Measurements from ENCODE around the gene ITGAX. TPM values are rescaled to one million over a fixed set of nuclear protein-coding genes. Genes with fewer than 3 reads are reported as not detected.

The ITGAX gene
- total and polyA plus RNA-seq, 3 donors from 2014 or later: 0.63 to 3.4 (median 2.8) TPM

DNA sequence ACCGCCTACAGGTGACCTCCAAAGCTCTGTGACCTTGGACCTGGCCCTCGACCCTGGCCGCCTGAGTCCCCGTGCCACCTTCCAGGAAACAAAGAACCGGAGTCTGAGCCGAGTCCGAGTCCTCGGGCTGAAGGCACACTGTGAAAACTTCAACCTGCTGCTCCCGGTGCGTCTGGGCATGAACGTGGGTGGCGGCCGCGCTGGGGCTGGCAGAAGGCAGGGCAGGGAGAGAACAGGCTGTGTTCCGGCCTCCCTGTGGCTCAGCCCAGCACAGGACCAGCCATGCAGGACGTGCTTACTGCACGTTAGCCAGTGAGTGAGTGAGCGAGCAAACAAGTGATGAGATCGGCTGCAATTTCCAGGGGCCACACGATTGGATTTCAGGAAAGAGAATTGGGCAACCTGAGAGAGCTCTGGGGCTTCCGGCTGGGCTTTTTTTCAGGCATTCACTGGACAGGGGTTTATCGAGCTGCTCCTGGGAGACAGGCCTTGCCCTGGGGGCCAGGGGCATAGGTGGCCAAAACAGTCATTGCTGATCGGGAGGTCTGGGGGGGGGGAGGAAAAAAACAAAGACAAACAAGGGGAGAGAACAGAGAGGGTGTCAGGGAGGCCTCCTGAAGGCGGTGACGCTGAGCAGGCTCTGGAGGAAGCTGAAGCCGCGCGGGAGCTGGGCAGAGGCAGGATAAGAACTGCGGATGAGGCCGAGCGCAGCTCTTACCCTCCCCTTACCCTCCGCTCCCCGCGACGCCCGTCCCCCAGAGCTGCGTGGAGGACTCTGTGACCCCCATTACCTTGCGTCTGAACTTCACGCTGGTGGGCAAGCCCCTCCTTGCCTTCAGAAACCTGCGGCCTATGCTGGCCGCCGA, 16.9 kb downstream of the ITGAX start:
- no peak overlapping the region for H3K27ac ChIP-seq
- H3K4me1 ChIP-seq: no peaks in the 10 kb centered on the region
- WGBS, 2 donors: 76 to 77% methylated on average over 34 to 42 of the region's 42 CpGs
- DNase-seq: no peak
- H3K36me3 ChIP-seq (ENCODE audit: low read depth, missing control alignments): no peaks in the 10 kb centered on the region
- H3K9me3 ChIP-seq: no peaks in the 10 kb centered on the region
- no peaks in the 10 kb centered on the region for H3K27me3 ChIP-seq
- intact Hi-C loops (cut with DNase I; ENCODE audit: low total_unique reads): no loop called here
- no peak overlapping the region for H3K4me3 ChIP-seq
- TF ChIP-seq POLR2A (IDR thresholded peaks at IDR 0.05) (no peak), CTCF (IDR thresholded peaks at IDR 0.05) (no peak)

DNA sequence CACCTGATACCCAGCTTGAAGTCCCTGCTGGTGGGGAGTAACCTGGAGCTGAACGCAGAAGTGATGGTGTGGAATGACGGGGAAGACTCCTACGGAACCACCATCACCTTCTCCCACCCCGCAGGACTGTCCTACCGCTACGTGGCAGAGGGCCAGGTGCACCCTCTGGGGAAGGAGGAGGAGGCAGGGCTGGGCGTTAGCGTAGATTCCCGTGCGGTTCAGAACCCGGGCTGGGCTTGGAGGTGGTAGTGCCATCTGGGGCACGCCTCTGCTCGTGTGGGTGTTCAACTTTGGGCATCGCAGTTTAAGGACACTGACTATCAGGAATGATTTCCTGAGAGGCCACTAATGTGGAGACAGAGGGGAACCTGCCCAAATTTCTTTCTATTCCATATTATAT, 18.3 kb downstream of the ITGAX start:
- H3K9me3 ChIP-seq: no peaks in the 10 kb centered on the region
- H3K27me3 ChIP-seq: no peaks in the 10 kb centered on the region
- H3K27ac ChIP-seq: no peak overlapping the region
- DNase-seq: no peak
- no peak overlapping the region for H3K4me3 ChIP-seq
- no peaks in the 10 kb centered on the region for H3K4me1 ChIP-seq
- WGBS, 2 donors: 75 to 83% methylated on average over 14 of the region's 14 CpGs
- no peaks in the 10 kb centered on the region for H3K36me3 ChIP-seq (ENCODE audit: low read depth, missing control alignments)
- intact Hi-C loops (cut with DNase I; ENCODE audit: low total_unique reads): no loop called here
- TF ChIP-seq POLR2A (IDR thresholded peaks at IDR 0.05): no peak
- TF ChIP-seq CTCF (IDR thresholded peaks at IDR 0.05): no peak

DNA sequence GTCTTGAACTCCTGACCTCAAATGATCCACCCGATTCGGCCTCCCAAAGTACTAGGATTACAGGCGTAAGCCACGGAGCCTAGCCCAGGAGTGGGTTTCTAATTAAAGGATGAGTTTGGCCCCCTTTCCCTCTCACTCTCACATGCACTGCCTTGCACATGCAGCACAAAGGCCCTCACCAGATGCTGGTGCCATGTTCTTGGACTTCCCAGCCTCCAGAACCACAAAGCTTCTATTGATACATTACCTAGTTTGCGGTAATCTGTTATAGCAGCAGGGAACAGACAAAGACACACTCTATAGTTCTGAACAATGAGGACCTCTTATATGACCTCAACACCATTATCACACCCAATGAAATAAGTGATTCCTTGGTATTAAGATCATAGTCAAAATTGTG, 20.3 kb downstream of the ITGAX start:
- no peak for TF ChIP-seq CTCF (IDR thresholded peaks at IDR 0.05)
- no peak for TF ChIP-seq POLR2A (IDR thresholded peaks at IDR 0.05)
- no peak for DNase-seq
- H3K27me3 ChIP-seq: no peaks in the 10 kb centered on the region
- no peak overlapping the region for H3K4me3 ChIP-seq
- H3K36me3 ChIP-seq (ENCODE audit: low read depth, missing control alignments): no peaks in the 10 kb centered on the region
- H3K27ac ChIP-seq: no peak overlapping the region
- intact Hi-C loops (cut with DNase I; ENCODE audit: low total_unique reads): no loop called here
- no peaks in the 10 kb centered on the region for H3K9me3 ChIP-seq
- WGBS, 2 donors: 95 to 98% methylated on average over 5 of the region's 5 CpGs
- no peaks in the 10 kb centered on the region for H3K4me1 ChIP-seq

DNA sequence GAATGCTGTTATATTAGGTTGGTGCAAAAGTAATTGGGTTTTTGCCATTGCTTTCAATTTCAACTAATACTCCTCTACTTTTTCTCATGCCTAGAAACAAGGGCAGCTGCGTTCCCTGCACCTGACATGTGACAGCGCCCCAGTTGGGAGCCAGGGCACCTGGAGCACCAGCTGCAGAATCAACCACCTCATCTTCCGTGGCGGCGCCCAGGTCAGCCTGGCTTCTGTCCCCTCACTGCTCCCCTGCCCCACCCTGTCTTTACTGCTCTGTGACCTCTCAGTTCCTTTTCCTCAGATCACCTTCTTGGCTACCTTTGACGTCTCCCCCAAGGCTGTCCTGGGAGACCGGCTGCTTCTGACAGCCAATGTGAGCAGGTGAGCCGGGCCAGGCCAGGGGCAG, 21.7 kb downstream of the ITGAX start:
- 76 to 84% methylated on average over 7 to 8 of the region's 8 CpGs for WGBS, 2 donors
- H3K36me3 ChIP-seq (ENCODE audit: low read depth, missing control alignments): no peaks in the 10 kb centered on the region
- DNase-seq: no peak
- no peak overlapping the region for H3K27ac ChIP-seq
- H3K4me1 ChIP-seq: no peaks in the 10 kb centered on the region
- H3K4me3 ChIP-seq: no peak overlapping the region
- intact Hi-C loops (cut with DNase I; ENCODE audit: low total_unique reads): no loop called here
- TF ChIP-seq POLR2A (IDR thresholded peaks at IDR 0.05) (no peak), CTCF (IDR thresholded peaks at IDR 0.05) (no peak)
- no peaks in the 10 kb centered on the region for H3K9me3 ChIP-seq
- no peaks in the 10 kb centered on the region for H3K27me3 ChIP-seq
